Loucy (cell line): ENCODE results near the gene ZBTB38.

Experiments
- H2AFZ ChIP-seq: fragments of 200-600 bp; sonication (generic); 2 replicates; pipeline ENCODE4 v1.6.0; 2016; ENCODE audit warnings: antibody characterized with exemption, mild to moderate bottlenecking, low read length, moderate library complexity
- H3F3A ChIP-seq: fragments of 200-600 bp; 2 replicates; pipeline ENCODE4 v1.6.0; 2016; ENCODE audit warnings: antibody characterized with exemption, low read depth, mild to moderate bottlenecking
- H3K27me3 ChIP-seq: fragments of 200-600 bp; sonication (generic); 2 replicates; pipeline ENCODE4 v1.6.1; 2014; ENCODE audit warnings: low read length, mild to moderate bottlenecking; ENCODE audit not compliant: insufficient read depth, poor library complexity, severe bottlenecking
- H3K36me3 ChIP-seq: fragments of 200-600 bp; sonication (generic); 2 replicates; pipeline ENCODE4 v1.6.1; 2016; ENCODE audit warnings: low read length; ENCODE audit not compliant: insufficient read depth
- H3K4me1 ChIP-seq: fragments of 200-600 bp; sonication (generic); 2 replicates; pipeline ENCODE4 v1.5.1; 2014; ENCODE audit warnings: low read length, mild to moderate bottlenecking; ENCODE audit not compliant: insufficient read depth, poor library complexity, severe bottlenecking
- H3K4me2 ChIP-seq: fragments of 200-600 bp; sonication (generic); 2 replicates; pipeline ENCODE4 v1.6.0; 2014; ENCODE audit warnings: antibody characterized with exemption, low read length, low read depth, mild to moderate bottlenecking; ENCODE audit not compliant: poor library complexity, severe bottlenecking
- H3K4me3 ChIP-seq: fragments of 200-600 bp; sonication (generic); 2 replicates; pipeline ENCODE4 v1.5.1; 2014; ENCODE audit warnings: low read length, mild to moderate bottlenecking, mixed read lengths; ENCODE audit not compliant: poor library complexity, severe bottlenecking
- H3K79me2 ChIP-seq: fragments of 200-600 bp; sonication (generic); 2 replicates; pipeline ENCODE4 v1.6.1; 2014; ENCODE audit warnings: low read length; ENCODE audit not compliant: insufficient read depth
- H3K9ac ChIP-seq: fragments of 200-600 bp; sonication (generic); 2 replicates; pipeline ENCODE4 v1.6.0; 2014; ENCODE audit warnings: mild to moderate bottlenecking, low read depth, low read length, moderate library complexity; ENCODE audit not compliant: poor library complexity, severe bottlenecking
- H3K9me2 ChIP-seq: fragments of 200-600 bp; sonication (generic); replicated peaks from 2 replicates; pipeline ENCODE4 v1.6.1; 2016; ENCODE audit warnings: low read depth, low read length, mixed read lengths
- H3K9me3 ChIP-seq: fragments of 200-600 bp; sonication (generic); 2 replicates; pipeline ENCODE4 v1.6.1; 2014; ENCODE audit warnings: mild to moderate bottlenecking, antibody characterized with exemption, low read length, low read depth; ENCODE audit not compliant: insufficient read depth
- H4K20me1 ChIP-seq: fragments of 200-600 bp; sonication (generic); 2 replicates; pipeline ENCODE4 v1.6.0; 2014; ENCODE audit warnings: antibody characterized with exemption, low read length, mild to moderate bottlenecking; ENCODE audit not compliant: insufficient read depth, poor library complexity, severe bottlenecking
- CTCF ChIP-seq: fragments of 200-600 bp; sonication (generic); conservative IDR thresholded peaks from 2 replicates; pipeline ENCODE4 v1.5.1; 2014; ENCODE audit warnings: mild to moderate bottlenecking, antibody characterized with exemption, low read length
- EZH2phosphoT487 ChIP-seq: fragments of 200-600 bp; IDR thresholded peaks from 2 replicates; pipeline ENCODE4 v1.6.1; 2018; ENCODE audit warnings: antibody characterized with exemption, mild to moderate bottlenecking, moderate library complexity, borderline replicate concordance

Gene ZBTB38

GRCh38 chr3:141343865-141344271 lies 24.4 kb upstream of the ZBTB38 start:
- no peak for TF ChIP-seq CTCF
- TF ChIP-seq EZH2phosphoT487 = no peak
- H3K27me3 ChIP-seq = no peaks in the 10 kb centered on the region
- H4K20me1 ChIP-seq = no peaks in the 10 kb centered on the region
- H3F3A ChIP-seq = no peaks in the 10 kb centered on the region
- no peaks in the 10 kb centered on the region for H3K36me3 ChIP-seq
- H2AFZ ChIP-seq = no peak overlapping the region
- no peak overlapping the region for H3K4me2 ChIP-seq
- H3K79me2 ChIP-seq = no peaks in the 10 kb centered on the region
- no peak overlapping the region for H3K4me3 ChIP-seq
- H3K4me1 ChIP-seq = peaks cover 1% of the 10 kb centered on the region
- no peaks in the 10 kb centered on the region for H3K9me2 ChIP-seq
- no peaks in the 10 kb centered on the region for H3K9me3 ChIP-seq
- H3K9ac ChIP-seq = no peak overlapping the region

- H3K27me3 ChIP-seq = no peaks in the 10 kb centered on the region
- no peak overlapping the region for H3K4me2 ChIP-seq
- no peak overlapping the region for H3K9ac ChIP-seq
- H3F3A ChIP-seq = no peaks in the 10 kb centered on the region
- H3K79me2 ChIP-seq = no peaks in the 10 kb centered on the region
- no peak overlapping the region for H3K4me3 ChIP-seq
- H2AFZ ChIP-seq = no peak overlapping the region
- H3K4me1 ChIP-seq = no peaks in the 10 kb centered on the region
- no peaks in the 10 kb centered on the region for H3K9me3 ChIP-seq
- H4K20me1 ChIP-seq = no peaks in the 10 kb centered on the region
- TF ChIP-seq EZH2phosphoT487 (no peak), CTCF (no peak)
- H3K9me2 ChIP-seq = no peaks in the 10 kb centered on the region
- H3K36me3 ChIP-seq = no peaks in the 10 kb centered on the region
Measured at GRCh38 chr3:141345528-141345927, 22.8 kb upstream of the ZBTB38 start.

- H2AFZ ChIP-seq = no peak overlapping the region
- H4K20me1 ChIP-seq = no peaks in the 10 kb centered on the region
- no peaks in the 10 kb centered on the region for H3K36me3 ChIP-seq
- H3K79me2 ChIP-seq = no peaks in the 10 kb centered on the region
- H3F3A ChIP-seq = no peaks in the 10 kb centered on the region
- no peaks in the 10 kb centered on the region for H3K27me3 ChIP-seq
- no peak overlapping the region for H3K4me3 ChIP-seq
- H3K9me2 ChIP-seq = no peaks in the 10 kb centered on the region
- TF ChIP-seq CTCF = no peak
- no peak for TF ChIP-seq EZH2phosphoT487
- no peak overlapping the region for H3K9ac ChIP-seq
- H3K9me3 ChIP-seq = no peaks in the 10 kb centered on the region
- no peak overlapping the region for H3K4me2 ChIP-seq
- no peaks in the 10 kb centered on the region for H3K4me1 ChIP-seq
Measured at GRCh38 chr3:141346007-141346406, 22.3 kb upstream of the ZBTB38 start.
